GM21619 (cell line): ENCODE results near the gene IMPG2.
A peak's percentile ranks its signal among the peaks of the same experiment; 100 is the strongest.

Source experiments
- ATAC-seq: cut with Tn5 transposase; IDR thresholded peaks from one replicate; pipeline ENCODE4 v1.9.1; 2021; ENCODE audit not compliant: unreplicated experiment

The IMPG2 gene

GRCh38 chr3:101278727-101279126 is 41.6 kb downstream of the IMPG2 start:
- no peak for ATAC-seq

- ATAC-seq, result no peak
Measured at GRCh38 chr3:101273608-101274007, 46.8 kb downstream of the IMPG2 start.

GRCh38 chr3:101273156-101273555 is 47.2 kb downstream of the IMPG2 start:
- ATAC-seq, result no peak

- ATAC-seq, result no peak
Measured at GRCh38 chr3:101271728-101272127, 48.6 kb downstream of the IMPG2 start.

GRCh38 chr3:101270149-101270548 is 50.2 kb downstream of the IMPG2 start:
- ATAC-seq, result no peak

GRCh38 chr3:101268971-101269671 is 51.3 kb downstream of the IMPG2 start:
- no peak for ATAC-seq

- ATAC-seq, result no peak
Measured at GRCh38 chr3:101268141-101268540, 52.2 kb downstream of the IMPG2 start.

GRCh38 chr3:101266566-101266965 is 53.8 kb downstream of the IMPG2 start:
- no peak for ATAC-seq

GRCh38 chr3:101266071-101266470 is 54.3 kb downstream of the IMPG2 start:
- no peak for ATAC-seq

GRCh38 chr3:101262393-101263240 is 57.8 kb downstream of the IMPG2 start:
- ATAC-seq, result peak; percentile 87

- no peak for ATAC-seq
Measured at GRCh38 chr3:101261506-101261905, 58.9 kb downstream of the IMPG2 start.

- ATAC-seq, result no peak
Measured at GRCh38 chr3:101259485-101260341, 60.7 kb downstream of the IMPG2 start.

GRCh38 chr3:101256511-101256910 is 63.9 kb downstream of the IMPG2 start:
- ATAC-seq, result no peak

- ATAC-seq, result no peak
Measured at GRCh38 chr3:101255441-101255840, 64.9 kb downstream of the IMPG2 start.

GRCh38 chr3:101253396-101253795 is 67.0 kb downstream of the IMPG2 start:
- ATAC-seq, result no peak

- ATAC-seq, result no peak
Measured at GRCh38 chr3:101252945-101253344, 67.4 kb downstream of the IMPG2 start.

GRCh38 chr3:101252307-101252706 is 68.1 kb downstream of the IMPG2 start:
- ATAC-seq, result no peak

GRCh38 chr3:101251441-101251840 is 68.9 kb downstream of the IMPG2 start:
- ATAC-seq, result no peak

GRCh38 chr3:101249522-101249921 is 70.9 kb downstream of the IMPG2 start:
- ATAC-seq, result no peak

GRCh38 chr3:101248736-101249135 is 71.6 kb downstream of the IMPG2 start:
- no peak for ATAC-seq

GRCh38 chr3:101244212-101244575 is 76.2 kb downstream of the IMPG2 start:
- no peak for ATAC-seq
